Activated T-helper 1 cell treated with Interleukin-2 at 50 U/mL for 16 hours (primary cell): ENCODE data around the gene PRKD1.
"Not testable (repeated sequence)": the region's sequence is repeated elsewhere in the genome, so short reads cannot be mapped to it uniquely, and the experiment has no call there.

Source experiments
- DNase-seq: peaks from one replicate; pipeline ENCODE4 v3.0.0-alpha.2; 2020; ENCODE audit warnings: low read depth

The PRKD1 gene

DNA sequence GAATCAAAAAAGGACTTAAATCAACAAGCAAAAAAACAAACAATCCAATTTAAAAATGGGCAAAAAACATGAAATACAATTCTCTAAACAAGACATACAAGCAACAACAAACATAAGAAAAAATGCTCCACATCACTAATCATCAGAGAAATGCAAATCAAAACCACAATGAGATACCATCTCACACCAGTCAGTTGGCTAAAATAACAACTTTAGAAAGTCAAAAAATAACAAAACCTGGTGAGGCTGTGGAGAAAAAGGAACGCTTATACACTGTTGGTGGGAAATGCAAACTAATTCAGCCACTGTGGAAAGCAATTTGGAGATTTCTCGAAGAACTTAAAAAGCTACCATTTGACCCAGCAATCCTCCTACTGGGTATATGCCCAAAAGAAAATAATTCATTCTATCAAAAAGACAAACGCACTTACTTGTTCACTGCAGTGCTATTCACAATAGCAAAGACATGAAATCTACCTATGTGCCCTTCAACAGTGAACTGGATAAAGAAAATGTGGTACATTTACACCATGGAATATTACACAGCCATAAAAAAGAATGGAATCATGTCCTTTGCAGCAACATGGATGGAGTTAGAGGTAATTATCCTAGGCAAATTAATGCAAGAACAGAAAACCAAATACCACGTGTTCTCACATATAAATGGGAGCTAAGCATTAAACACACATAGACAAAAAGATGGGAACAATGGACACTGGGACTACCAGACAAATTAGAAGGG is 26.9 kb downstream of the PRKD1 start:
- no peak for DNase-seq

- no peak for DNase-seq
These were observed 29.2 kb downstream of the PRKD1 start for GRCh38 chr14:29898470-29898869.

DNA sequence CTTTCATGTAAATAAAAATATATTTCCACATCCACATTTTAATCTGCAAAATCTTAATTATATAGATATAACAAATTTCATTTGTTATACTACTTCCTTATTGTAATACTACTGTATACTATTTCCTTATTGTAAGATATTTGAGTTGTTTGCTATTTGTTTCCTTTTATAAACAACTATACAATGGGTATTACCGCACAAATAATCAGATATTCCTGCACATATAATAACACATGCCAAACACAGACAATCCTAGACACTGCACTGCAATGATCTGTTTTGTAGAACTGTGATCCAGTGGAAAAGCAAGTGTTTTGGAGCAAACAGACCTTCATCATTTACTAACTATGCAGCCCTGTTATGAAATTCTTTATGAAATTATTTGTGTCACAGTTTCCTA is 30.5 kb downstream of the PRKD1 start:
- DNase-seq, result no peak

GRCh38 chr14:29896354-29896821 is 31.3 kb downstream of the PRKD1 start:
- no peak for DNase-seq

- DNase-seq, result no peak
These were observed 32.0 kb downstream of the PRKD1 start for GRCh38 chr14:29895591-29896083.

DNA sequence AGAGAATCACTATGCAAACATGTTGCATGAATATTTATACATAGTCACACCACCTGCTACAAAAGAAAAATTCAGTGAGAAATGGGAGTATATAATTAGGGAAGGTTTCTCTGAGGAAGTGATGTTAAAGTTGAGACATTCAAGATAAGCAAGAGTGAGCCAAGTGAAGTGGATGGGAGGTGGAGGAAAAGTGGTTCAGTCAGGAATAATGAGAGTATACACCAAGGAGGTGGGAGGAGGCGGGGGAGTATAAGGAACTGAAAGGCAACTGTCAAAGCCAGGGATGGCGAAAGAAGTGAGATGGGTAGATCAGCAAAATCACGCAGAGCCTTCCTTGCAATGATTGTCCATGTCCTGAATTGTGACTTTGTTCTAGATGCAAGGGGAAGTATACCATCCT is 33.7 kb downstream of the PRKD1 start:
- no peak for DNase-seq

DNA sequence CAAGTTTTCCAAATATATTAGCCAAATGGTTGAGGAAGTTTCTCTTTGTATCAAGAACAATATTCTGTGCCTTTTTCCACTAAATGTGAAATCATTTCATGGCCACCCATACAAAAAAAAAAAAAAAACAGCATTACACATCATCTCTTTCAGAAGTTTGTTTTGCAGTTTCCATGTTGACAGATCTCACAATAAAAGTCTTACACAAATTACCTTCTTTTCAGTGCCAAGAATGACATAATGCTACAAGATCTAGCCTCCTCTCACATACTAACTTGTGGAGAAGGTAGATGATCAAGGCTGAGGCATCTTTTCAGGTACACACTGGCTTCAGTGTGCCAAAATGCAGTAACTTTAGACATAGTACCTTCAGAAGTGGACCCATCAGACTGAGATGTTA is 35.3 kb downstream of the PRKD1 start:
- DNase-seq, result no peak

DNA sequence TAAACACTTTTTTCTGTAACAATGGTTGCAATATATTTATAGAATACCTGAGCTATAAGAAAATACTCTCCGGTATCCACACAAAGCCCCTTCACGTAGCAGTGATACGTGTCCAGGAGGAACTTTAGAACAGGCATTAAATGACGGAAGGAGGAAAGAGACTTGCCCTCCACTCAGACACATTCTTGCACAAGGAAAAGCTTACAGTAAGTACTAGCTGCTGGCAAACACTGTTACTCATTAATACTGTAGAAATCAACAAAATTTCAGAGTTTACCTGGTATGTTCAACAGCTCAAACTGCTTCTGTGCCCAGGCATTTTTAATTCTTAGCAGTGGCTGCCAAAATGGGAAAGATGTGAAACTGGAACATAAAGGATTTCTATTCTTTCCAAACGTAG is 41.7 kb downstream of the PRKD1 start:
- no peak for DNase-seq

GRCh38 chr14:29868000-29868399 is 59.6 kb downstream of the PRKD1 start:
- DNase-seq, result no peak

GRCh38 chr14:29865299-29865698 is 62.3 kb downstream of the PRKD1 start:
- no peak for DNase-seq

GRCh38 chr14:29861996-29862395 is 65.7 kb downstream of the PRKD1 start:
- no peak for DNase-seq

- DNase-seq, result no peak
These were observed 69.3 kb downstream of the PRKD1 start for GRCh38 chr14:29858299-29858698.

- no peak for DNase-seq
These were observed 70.1 kb downstream of the PRKD1 start for GRCh38 chr14:29857551-29857950.

- no peak for DNase-seq
These were observed 71.1 kb downstream of the PRKD1 start for GRCh38 chr14:29856516-29856915.

DNA sequence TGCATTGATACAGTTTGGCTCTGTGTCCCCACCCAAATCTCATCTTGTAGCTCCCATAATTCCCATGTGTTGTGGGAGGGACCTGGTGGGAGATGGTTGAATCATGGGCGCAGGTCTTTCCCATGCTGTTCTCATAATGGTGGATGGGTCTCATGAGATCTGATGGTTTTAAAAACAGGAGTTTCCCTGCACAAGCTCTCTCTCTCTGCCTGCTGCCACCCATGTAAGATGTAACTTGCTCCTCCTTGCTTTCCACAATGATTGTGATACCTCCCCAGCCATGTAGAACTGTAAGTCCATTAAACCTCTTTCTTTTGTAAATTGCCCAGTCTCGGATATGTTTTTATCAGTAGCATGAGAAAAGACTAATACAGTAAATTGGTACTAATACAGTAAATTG is 74.0 kb downstream of the PRKD1 start:
- DNase-seq, result not testable (repeated sequence)

DNA sequence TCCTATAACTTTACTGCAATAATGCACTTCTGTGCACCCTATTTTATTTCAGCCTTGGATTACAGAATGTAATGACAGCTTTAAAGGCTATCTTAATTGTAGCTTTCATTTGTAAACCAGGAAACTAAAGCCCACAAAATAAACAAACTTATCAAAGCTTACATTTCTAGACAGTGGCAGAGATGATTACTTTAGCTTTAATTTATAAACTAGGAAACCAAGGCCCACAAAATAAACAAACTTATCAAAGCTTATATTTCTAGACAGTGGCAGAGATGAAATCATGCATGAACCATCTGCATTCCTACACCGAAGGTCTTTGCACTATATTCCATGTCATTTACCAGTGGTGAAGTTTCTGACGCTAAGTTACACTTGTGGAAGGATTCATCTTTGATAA is 74.4 kb downstream of the PRKD1 start:
- DNase-seq, result no peak

DNA sequence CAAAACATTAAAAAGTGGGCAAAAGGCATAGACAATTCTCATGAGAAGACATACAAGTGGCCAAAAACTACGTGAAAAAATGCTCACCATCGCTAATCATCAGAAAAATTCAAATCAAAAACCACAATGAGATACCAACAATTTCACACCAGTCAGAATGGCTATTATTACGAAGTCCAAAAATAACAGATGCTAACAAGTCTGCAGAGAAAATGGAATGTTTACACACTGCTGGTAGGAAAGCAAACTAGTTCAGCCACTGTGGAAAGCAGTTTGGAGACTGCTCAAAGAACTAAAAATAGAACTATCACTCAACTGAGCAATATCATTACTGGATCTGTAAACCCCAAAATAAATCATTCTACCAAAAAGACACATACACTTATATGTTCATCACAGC is 76.2 kb downstream of the PRKD1 start:
- no peak for DNase-seq

DNA sequence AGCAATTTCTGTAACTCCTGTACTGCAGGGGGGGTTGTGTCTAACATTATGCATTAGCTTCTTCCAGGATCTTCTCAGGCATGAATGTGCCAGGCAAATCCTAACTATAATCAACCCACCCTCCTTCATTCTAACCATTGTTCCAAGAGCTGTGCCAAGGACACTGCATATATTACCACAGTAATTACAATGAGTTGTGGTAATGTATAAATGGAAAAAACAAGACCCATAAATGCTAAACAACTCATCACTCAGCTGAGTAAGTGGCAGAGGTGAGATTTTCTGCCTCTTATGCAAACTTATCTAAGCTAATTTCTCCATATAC is 80.6 kb downstream of the PRKD1 start:
- no peak for DNase-seq

DNA sequence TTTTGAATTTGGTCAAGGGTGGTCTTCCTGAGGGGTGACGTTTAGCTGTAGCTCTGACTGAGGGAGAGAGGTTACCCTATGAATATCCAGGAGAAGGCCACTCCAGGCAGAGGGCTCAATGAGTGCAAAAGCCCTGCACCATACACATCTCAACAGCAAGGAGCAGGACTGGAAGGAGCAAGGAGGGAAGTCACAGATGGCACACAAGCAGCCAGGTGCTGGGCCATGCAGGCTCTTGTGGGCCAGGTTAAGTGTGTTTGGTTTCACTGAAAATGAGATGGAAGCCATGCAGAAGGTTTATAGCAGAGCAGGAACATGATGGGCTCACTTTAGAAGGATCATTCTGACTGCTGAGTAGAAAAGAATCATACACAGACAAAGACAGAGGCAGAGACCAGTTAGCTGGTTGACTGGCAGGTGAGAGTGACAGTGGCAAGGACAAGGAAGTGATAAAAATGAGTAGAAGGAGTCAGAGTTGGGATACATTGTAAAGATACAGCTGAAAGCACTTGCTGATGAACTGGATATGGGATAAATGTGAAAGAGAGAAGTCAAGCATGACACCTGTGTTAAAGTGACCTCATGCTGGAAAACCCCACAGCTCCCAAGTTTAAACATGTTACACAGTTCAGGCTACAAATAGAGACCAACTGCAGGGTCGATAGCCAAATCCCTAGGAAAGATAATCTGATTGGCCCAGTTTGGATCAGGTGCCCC is 81.2 kb downstream of the PRKD1 start:
- DNase-seq, result no peak

DNA sequence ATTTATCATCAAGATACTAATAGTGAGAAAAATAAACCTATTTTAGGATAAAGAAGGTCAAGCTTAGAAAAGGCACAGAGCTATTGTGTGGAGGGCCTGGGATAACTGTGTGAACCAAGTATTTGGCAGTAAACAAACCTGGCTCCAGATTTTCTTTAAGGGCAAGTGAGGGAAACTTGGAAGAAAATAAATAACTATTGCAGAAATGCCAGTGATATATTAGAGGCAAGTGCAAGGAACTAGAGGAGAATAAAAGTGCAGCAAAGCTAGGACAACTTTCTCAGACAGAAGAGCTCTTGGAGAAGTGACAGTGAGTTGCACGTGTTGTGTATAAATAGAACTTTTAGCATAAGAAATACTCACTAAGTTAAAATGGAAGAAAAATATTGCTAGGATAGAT is 83.7 kb downstream of the PRKD1 start:
- no peak for DNase-seq

DNA sequence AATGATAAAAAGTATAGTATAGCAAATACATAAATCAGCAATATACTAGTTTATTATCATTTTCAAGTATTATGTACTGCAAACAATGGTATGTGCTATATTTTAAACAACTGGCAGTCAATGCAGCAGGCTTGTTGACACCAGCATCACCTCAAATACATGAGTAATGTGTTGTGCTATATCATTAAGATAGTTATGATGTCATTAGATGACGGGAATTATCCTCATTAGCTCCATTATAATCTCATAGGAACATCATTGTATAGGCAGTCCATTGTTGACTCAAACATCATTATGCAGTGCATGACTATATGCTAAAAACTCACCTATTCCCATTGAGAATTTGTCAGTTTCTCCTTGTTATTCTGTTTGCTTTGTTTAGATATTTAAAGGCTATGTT is 85.4 kb downstream of the PRKD1 start:
- DNase-seq, result no peak

- DNase-seq, result not testable (repeated sequence)
These were observed 87.2 kb downstream of the PRKD1 start for GRCh38 chr14:29840369-29840892.

GRCh38 chr14:29839691-29840090 is 88.0 kb downstream of the PRKD1 start:
- not testable (repeated sequence) for DNase-seq
